Measurements from ENCODE around the gene BOC. TPM values are rescaled to one million over a fixed set of nuclear protein-coding genes. Genes with fewer than 3 reads are reported as not detected.

The BOC gene
- total and polyA plus RNA-seq, 2 of the 8 experiments (the other 6 are each of a cell fraction or from before 2014, with no cell fraction given) = 6.9 to 9.3 TPM

- ChIA-PET POLR2A (ENCODE audit: partially characterized antibody) (no interaction called here), CTCF (ENCODE audit: partially characterized antibody) (interaction anchor here (0.5 to 7.4 kb wide), 23 partner anchors 9 to 300 kb away, joined by 3 to 63 read pairs (median 4); partner anchors contain the start of gene BOC)
- Histone ChIP-seq H2BK20ac (ENCODE audit: low read length) (no peak overlapping the region), H2BK12ac (ENCODE audit: low read depth, low read length) (no peak overlapping the region), H3K14ac (ENCODE audit: insufficient read length) (no peak overlapping the region), H3K56ac (replicated peaks; ENCODE audit: insufficient read length, low read depth, low read length) (no peak overlapping the region), H3K4me1 (replicated peaks in 1 of 4; ENCODE audit: control insufficient read depth in 3 of 4, insufficient read depth in 4 of 4, low read length in 3 of 4) (peaks cover 0 to 11% (median 5%) of the 10 kb centered on the region in 4 experiments; a peak in 5 of 7 replicates), H3K27ac (ENCODE audit: low read depth, low read length) (no peak overlapping the region), H4K8ac (ENCODE audit: extremely low read depth, insufficient read depth, low read length) (no peak overlapping the region), H2AFZ (ENCODE audit: low read length) (no peak overlapping the region), H3K4ac (replicated peaks; ENCODE audit: insufficient read length, low read depth, low read length) (no peak overlapping the region), H4K20me1 (replicated peaks in 1 of 2; ENCODE audit: control insufficient read depth in 1 of 2, insufficient read depth in 2 of 2, low read length in 2 of 2) (no peaks in the 10 kb centered on the region), H4K5ac (ENCODE audit: insufficient read length, low read depth, low read length) (no peak overlapping the region), H3K4me2 (ENCODE audit: insufficient read depth in 1 of 2, low read depth in 2 of 2, low read length in 2 of 2) (no peak overlapping the region), H3K23me2 (ENCODE audit: low read depth, low read length) (no peaks in the 10 kb centered on the region), H3K27me3 (replicated peaks in 1 of 4; ENCODE audit: control insufficient read depth in 3 of 4, extremely low read depth in 1 of 4, insufficient read depth in 3 of 4, low read length in 3 of 4) (no peaks in the 10 kb centered on the region), H3K18ac (ENCODE audit: extremely low read depth, low read length) (no peak overlapping the region), H2BK15ac (ENCODE audit: low read length) (no peak overlapping the region), H3K79me2 (ENCODE audit: control insufficient read depth in 1 of 2, insufficient read depth in 2 of 2, low read length in 2 of 2) (no peaks in the 10 kb centered on the region), H3K9me3 (ENCODE audit: insufficient read depth in 2 of 2, low read depth in 1 of 2, low read length in 1 of 2) (no peaks in the 10 kb centered on the region), H3K4me3 (ENCODE audit: extremely low read depth in 1 of 4, insufficient read depth in 2 of 4, low read depth in 3 of 4, low read length in 4 of 4) (no peak overlapping the region), H3K9ac (replicated peaks in 1 of 4; ENCODE audit: extremely low read depth in 1 of 4, low read depth in 3 of 4, low read length in 3 of 4) (no peak overlapping the region), H2BK5ac (ENCODE audit: low read depth, low read length) (no peak overlapping the region), H3K79me1 (ENCODE audit: low read depth, low read length) (no peaks in the 10 kb centered on the region), H3K36me3 (ENCODE audit: control insufficient read depth in 2 of 4, insufficient read depth in 4 of 4, low read length in 3 of 4) (peaks cover 0 to 4% (median 0%) of the 10 kb centered on the region in 4 experiments; a peak in 3 of 8 replicates), H3K23ac (ENCODE audit: insufficient read length) (no peak overlapping the region), H2AK5ac (ENCODE audit: low read depth, low read length) (no peak overlapping the region), H2BK120ac (replicated peaks; ENCODE audit: low read depth, low read length) (no peak overlapping the region), H4K91ac (replicated peaks; ENCODE audit: insufficient read length, low read length) (no peak overlapping the region)
- 89% methylated on average over 4 of the region's 4 CpGs; no CpG with 5 or more reads in 1 of the 2 experiments for WGBS, 2 experiments (ENCODE audit: extremely low coverage in 1 of 2, insufficient coverage in 1 of 2, insufficient read length in 1 of 2, insufficient replicate concordance in 2 of 2, low coverage in 1 of 2, low lambda C conversion rate in 2 of 2, missing lambda C conversion rate in 1 of 2)
- no peak for TF ChIP-seq SP1 (IDR thresholded peaks at IDR 0.05; ENCODE audit: low read depth, low read length)
- no peak for TF ChIP-seq CHD2 (IDR thresholded peaks at IDR 0.05; ENCODE audit: low read length)
- no peak for TF ChIP-seq TAF7 (optimal IDR thresholded peaks at IDR 0.05; ENCODE audit: borderline replicate concordance, low read depth, low read length)
- no peak for FAIRE-seq
- no peak for DNase-seq (ENCODE audit: low read depth in 1 of 2, low spot score in 2 of 2)
Observed at GRCh38 chr3:113277414-113277813, 66.1 kb downstream of the BOC start.
